ENCODE data around the gene C14orf180.

DNA sequence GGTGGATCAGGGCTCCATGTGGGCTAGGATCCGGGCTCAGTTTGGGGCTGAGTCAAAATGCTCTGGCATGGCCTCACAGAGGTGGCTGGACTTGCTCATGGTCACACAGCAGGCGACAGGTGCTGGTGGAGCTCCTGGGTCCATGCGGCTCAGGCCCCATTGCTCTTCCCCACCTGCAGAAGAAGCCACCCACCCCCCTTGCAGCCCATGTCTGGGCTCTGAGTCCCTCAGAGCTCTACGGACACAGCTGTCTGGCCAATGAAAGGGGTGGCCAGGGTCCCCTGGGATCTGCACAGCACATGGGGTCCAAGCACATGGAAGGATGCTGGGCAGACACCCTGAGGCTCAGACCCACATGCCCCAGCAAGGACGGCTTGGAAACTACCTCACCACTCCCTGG is 17.0 kb upstream of the C14orf180 start:
- no peak for TF ChIP-seq EZH2 (IDR thresholded peaks at IDR 0.05; ENCODE audit: insufficient read depth, poor library complexity, severe bottlenecking)
- no peak for TF ChIP-seq EZH2phosphoT487 (IDR thresholded peaks at IDR 0.05; ENCODE audit: insufficient read depth, low read depth)
